ENCODE results near the gene PPP1R3F.
"Not testable (repeated sequence)": the region's sequence is repeated elsewhere in the genome, so short reads cannot be mapped to it uniquely, and the experiment has no call there.

PPP1R3F gene

DNA sequence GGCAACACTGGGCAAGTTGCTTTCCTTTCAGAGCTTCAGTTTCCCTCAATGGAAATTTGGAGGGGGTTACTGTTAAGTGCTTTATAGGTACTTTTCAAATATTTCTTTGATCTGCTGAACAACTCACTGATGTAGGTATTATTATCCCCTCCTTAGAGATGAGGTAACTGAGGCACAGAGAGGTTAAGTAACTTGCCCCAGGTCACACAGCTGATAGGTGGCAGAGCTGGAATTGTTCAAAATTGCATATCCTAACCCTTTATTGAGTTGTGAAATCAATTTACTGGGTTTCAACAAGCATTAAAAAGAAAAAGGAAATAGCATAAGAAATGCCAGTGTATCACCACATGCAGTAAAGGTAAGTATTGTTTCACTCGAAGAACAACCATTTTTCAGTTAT is 6.6 kb downstream of the PPP1R3F start:
- no peak for DNase-seq

DNA sequence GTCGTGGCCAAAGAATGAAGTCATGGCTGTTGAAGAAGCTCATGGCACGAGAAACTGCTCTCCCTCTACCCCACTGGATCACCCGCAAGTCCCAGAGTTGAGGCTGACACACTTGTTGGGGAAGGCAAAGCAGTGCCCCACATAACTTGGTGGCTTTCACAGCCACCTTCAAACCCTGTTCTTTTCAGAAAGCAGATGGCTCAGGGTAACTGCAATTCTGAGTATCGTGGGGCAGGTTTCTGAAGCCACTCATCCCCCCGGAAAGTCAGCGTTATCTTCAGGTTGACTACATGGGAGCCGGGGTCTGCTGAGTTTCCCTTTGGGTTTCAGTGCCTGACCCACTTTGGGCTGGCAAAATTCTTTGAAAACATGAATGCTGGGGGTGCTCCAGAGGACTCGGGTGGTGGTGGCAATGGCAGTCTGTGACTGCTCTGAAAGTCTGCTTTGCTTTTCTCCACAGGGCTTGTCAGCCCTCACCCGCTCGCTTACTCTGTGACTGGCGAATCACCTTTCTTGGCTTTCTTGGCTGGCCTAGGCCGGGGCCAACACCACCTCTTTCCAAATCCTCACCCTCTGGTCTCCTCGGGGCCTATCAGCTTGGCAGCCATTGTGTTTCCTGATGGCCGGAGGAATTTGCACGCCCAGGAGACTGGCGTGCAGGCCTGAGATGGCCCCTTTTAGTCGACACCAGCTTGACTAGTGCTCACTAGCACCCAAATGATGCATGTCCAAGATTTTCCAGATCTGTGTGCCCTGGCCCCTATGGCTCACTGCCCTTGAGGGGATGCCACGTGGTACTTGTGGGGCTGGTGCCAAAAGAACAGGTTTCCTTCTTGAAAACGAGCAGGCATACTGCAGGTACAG is 7.3 kb downstream of the PPP1R3F start:
- no peak for DNase-seq

DNA sequence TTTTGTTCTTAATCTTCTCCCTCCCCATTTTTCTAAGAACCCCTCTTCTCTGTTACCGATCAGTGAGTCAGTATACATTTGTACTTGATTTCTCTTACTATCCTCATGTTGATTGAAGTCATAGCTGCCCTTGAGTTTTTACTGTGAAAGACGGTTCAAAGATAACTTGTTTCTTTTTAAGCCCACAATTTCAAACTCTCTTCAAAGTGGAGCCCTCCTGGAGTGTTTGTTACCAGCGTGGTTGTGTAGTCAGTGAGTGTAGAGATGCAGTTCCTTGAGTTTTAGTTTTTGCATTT is 7.9 kb downstream of the PPP1R3F start:
- DNase-seq: no peak

DNA sequence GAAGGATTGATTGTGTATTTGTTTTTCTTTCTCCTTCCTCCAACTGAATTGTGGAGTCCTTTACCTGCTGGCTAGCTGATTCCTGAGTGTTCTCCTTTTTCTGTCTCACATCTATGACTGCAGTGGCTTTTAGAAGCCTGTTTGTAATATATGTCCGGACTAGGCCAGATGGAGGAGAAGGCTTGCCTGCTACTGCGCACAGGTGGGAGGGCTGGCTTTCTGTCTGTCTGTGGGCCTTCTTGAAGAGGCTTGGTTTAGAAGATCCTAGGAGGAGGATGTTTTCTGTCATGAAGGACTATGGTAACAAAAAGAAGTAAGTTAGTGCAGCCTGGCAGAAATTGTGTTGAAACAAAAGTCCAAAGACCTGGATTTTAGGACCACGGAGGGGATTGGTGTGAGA is 8.5 kb downstream of the PPP1R3F start:
- DNase-seq: no peak

DNA sequence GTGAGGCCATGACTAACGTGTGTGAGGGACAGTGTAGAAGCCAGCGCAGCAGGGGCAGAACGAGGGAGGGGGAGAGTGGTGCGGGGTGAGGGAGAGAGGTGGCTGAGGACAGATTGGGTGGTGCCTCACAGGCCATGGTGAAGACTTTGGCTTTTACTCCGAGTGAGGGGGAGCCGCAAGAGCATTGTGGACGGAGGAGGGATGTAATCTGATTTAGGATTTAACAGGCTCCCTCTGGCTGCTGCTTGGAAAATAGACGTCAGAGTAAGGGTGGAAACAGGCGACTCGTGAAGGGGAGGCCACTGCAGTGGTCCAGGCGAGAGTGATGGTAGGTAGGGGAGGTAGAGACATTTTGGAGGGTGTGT is 13.0 kb downstream of the PPP1R3F start:
- no peak for DNase-seq

DNA sequence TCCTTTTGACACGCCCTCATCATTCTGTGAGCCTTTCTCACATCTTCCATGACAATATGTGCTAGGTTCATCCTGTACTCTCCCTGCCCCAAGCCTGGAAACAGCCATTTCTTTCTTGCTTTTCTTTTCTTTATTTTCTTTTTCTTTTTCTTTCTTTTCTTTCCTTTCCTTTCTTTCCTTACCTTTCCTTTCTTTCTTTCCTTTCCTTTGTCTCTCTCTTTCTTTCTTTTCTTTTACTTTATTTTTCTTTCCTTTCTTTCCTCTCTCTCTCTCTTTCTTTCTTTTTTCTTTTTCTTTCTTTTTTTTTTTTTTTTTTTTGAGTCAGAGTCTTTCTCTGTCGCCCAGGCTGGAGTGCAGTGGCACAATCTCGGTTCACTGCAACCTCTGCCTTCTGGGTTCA is 14.6 kb downstream of the PPP1R3F start:
- DNase-seq: no peak

DNA sequence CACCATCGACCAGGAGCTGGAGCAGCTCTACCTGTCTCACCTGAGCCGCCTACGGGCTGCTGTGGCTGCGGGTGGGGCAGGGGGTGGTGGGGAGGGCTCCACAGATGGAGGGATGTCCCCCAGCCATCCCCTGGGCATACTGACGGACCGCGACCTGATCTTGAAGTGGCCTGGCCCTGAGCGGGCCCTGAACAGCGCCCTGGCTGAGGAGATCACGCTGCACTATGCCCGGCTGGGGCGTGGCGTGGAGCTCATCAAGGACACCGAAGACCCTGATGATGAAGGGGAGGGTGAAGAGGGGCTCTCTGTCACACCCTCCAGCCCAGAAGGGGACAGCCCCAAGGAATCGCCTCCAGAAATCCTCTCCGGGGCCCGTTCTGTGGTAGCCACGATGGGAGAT is 16.5 kb downstream of the PPP1R3F start:
- no peak for DNase-seq

DNA sequence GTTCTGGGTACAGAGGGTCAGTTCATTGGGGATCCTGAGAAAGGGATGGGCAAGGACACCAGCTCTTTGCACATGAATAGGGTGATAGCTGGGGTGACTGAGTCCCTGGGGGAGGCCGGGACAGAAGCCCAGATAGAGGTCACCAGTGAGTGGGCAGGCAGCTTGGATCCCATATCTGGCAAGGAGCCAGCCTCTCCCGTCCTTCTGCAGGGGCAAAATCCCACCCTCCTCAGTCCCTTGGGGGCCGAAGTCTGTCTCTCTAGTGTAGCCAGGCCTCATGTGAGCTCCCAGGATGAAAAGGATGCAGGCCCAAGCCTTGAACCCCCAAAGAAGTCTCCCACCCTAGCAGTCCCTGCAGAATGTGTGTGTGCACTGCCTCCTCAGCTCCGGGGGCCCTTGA is 17.0 kb downstream of the PPP1R3F start:
- no peak for DNase-seq

DNA sequence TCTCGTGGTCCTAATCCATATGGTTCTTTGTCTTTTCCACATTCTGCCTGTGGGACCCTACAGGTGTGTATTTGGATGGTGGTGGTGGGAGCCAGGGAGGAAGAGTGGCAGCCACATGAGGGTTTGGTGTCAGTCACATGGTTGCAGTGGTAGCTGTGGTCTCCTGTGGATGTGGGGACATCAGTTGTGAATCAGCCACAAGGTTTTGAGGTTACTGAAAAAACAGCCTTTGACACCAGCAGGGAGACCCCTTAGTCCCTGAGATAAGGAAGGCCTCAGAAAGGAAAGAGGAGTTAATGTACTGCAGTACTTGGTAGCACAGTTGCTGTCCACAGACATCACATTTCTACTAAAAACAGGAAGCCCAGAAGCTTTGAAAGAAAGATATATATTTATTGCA is 18.1 kb downstream of the PPP1R3F start:
- no peak for DNase-seq

DNA sequence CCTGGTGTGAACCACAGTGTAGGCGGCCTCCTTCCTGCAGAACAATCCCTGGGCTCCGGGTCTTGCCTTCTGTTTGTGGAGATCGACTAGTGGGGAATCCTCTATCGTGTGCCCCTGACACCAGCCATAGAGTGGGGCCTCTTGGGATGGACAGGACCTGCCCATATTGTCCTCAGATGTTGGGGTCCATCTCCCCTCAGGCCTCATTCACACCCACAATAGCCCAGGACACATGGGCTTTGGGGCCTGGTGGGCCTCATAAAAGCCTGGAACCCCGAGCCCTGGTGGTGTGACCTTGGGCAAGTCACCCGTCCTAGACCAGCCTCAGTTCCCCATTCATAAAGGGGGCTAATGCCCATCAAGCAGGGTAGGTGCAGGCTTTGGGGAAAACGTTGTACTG is 20.6 kb downstream of the PPP1R3F start:
- DNase-seq: no peak

DNA sequence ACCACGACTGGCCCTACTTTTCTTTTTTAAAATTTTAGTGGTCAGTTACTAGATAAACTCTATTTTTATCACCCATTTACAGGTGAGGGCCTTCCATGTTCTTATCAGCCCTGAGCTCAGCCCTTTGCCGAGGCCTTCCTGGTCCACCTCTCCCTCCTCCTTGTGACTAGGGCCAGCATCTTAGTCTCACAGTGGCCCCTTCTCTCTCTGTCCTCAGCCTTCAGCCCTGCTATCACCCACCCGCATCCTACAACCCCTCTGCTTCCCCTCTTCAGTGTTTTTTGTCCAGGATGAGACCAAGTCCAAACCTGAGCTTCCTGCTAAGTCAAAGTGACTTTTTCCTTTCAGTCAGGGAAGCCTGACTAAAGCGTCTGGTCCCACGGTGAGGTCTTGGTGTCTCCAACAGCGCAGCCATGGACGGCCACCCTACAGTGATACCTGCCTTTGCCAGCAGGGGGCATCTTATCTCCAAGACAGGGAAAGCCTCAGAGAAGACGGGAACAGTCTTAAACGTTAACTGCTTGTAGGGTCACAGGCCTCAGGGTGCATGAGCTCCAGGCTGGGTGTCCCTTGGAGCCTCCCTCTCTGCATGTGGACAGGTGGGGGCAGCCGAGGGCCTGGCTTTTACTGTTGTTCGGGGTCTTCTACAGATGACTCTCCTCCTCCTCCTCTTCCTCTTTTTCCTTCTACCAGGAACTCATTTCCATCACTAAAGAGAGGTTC is 22.2 kb downstream of the PPP1R3F start:
- no peak for DNase-seq

DNA sequence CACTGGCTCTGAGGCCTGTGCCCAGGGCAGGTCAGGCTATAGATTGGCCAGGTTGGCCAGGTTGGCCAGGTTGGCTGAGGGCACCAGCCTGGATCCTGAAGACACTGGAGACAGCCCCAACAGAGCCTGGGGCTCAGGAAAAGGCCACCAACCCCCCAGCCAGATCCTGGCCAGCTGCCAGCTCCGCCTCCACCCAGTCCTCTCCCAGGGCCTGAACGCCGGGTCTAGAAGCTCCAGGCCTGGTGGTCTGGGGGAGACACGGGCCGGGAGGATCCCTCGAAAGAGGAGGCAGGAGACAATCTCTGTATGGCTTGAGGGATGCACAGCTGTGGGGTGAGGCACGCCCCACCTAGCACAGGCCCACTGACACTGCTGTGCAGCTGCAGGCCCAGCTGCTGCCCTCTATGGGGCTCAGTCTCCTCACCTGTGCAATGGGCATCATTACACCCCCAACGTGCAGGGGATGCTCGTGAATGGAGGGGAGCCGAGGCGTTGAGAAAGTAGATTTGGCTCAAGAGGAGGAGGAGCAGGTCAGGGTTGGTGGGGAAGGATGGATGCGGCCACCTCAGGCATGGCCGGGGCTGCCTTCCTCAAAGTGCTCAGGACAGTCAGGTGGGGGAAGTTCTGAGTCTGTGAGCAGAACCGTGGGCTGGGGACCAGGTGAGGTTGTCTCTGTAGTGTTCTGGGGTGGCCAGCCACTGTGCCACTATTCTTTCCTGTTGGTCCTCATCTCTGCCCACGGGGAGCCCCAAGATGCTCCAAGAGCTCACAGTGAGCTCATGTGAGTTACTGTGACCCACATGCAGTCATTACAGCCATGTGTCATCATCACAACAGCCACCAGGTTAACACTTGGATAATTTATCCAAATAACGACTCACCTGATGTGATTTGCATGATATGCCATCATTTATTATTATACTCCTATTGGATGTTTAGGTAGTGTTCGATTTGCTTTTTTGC is 23.1 kb downstream of the PPP1R3F start:
- DNase-seq: no peak

DNA sequence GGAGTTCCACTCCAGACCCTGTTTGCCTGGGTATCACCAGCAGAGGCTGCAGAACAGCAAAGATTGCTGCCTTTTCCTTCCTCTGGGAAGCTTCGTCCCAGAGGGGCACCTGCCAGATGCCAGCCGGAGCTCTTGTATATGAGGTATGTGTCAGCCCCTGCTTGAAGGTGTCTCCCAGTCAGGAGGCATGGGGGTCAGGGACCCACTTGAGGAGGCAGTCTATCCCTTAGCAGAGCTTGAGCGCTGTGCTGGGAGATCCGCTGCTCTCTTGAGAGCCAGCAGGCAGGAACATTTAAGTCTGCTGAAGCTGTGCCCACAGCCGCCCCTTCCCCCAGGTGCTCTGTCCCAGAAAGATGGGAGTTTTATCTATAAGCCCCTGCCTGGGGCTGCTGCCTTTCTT is 29.7 kb downstream of the PPP1R3F start:
- DNase-seq: not testable (repeated sequence)

DNA sequence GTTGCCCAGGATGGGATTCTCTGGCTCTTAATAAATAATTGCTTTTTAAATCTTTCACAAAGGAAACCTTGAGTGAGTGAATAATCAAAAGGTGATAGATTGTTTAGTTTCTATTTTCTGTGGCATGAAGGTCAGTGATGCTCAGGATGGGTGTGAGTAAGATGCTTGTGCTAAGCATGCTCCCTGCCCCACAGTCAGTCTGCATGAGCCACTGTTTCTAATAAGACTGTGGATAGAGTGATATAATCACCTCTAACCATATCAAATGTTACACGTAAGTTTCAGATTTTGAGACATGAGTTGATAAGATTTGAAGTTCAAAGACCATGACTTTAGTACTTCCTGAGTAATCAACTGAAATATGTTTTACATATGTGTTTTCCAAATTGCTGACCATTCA is 31.1 kb downstream of the PPP1R3F start:
- DNase-seq: no peak

DNA sequence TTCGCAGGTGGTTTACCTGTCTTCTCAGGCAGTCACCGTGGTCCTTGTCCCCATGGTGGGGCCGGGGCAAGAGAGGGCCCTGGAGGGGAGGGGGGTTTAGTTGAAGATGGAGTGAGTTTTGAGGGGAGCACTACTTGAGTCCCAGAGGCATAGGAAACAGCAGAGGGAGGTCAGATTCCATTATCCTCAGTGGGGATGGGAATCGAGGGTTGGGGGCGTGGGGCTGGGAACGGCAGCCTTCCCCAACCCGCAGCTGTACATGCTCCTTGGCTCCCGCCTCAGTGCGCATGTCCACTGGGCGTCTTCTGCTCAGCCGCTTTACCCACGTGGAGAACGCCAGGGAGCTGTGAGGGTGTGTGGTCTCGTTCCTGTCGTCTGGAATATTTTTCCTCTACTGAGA is 33.8 kb downstream of the PPP1R3F start, which contains the start of gene GAGE10:
GAGE10 (plus strand) TSS at position 301 of the 400 bp plus-strand sequence. CDS start 1,214 bp downstream, outside the sequence.
- DNase-seq: no peak

DNA sequence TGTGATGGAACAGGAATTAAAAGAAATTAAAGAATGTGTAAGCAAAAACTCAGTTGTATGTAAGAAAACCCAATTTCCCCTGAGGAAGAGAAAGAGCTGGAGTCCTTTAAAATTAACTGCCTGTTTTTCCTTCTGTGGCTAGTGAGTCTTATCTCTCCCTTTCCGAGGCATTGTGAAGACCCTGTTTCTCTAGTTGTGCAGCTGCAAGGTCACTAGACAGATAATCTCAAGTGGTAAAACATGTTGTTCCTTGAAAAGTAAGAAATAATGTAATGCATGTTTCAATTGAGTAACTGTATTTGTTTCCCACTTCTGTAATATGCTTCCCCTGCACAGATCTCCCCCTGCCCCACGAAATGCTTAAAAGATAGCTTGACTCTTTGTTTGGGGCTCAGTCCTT is 38.2 kb downstream of the PPP1R3F start:
- DNase-seq: not testable (repeated sequence)

DNA sequence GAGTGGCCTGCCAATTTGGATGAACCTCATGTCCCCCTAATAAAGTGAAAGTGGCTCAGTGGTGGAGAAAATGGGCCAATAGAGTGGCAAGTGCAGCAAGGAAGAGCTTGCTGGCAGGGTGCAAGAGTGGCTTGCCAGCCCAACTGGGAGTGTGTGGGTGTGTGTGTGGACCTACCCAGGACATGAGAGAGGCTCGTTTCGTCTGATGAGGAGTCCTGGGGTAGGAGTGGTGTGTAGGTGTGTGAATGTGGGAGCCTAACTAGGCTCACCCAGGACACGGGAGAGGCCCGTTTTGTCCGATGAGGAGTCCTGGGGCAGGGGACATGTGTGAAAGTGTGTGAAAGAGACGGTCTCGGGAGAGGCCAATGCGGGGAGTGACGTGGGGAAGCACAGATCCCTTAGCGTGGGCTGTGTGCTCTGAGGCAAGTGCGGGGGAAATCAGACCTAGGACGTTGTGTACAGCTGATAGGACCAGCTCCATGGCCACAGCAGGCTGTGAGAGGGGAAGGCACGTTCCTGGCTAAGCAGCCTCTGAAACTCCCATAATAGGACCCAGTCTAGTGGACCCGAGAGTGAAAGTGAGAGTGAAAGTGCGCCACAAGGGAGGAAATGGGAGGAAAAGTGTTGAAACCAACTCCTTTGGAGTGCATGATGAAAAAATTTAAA is 39.1 kb downstream of the PPP1R3F start:
- no peak for DNase-seq

DNA sequence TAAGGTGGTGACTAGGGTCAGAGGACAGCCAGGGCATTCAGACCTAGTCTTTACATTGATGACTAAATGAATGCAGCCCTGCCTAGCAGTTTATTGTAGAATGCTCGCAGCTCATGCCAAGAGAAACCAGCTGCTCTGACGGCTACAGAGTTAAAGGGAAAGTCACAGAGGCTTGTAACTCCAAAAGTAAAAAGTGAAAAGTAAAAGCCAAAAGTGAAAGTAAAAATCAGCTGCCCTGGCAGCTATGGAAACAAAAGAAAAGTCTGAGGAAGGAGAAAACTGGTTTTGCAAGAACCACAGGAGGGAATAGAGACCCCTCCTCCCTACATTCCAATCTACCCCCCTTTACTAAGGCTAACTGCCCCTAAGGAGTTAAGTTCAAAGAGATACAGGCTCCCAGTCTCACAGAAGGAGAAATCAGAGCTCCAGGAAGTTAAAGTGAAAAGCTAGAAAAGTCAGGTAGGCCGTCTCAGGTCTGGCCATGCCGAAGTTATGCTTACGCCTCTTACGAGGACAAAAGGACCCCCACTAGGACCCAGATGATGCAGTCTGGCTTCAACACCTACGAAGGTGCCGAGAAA is 39.9 kb downstream of the PPP1R3F start:
- DNase-seq: no peak

DNA sequence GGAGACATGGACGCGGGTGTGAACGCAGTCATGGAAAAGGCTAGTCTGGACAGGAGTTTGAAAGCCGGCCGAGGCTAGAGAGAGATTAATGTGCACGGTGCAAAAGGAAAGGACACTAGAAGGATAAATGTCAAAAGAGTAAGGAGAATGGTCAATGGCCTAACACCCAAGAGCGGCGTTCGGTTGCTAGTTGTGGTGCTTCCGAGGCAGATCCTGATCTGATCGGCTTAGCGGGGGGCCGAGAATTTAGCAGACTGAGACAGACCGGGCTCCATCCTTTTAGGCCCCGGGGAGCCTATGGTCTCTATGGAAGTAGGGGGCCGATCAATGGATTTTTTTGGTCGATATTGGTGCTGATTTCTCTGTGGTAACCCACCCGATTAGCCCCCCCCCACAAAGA is 40.8 kb downstream of the PPP1R3F start:
- no peak for DNase-seq

DNA sequence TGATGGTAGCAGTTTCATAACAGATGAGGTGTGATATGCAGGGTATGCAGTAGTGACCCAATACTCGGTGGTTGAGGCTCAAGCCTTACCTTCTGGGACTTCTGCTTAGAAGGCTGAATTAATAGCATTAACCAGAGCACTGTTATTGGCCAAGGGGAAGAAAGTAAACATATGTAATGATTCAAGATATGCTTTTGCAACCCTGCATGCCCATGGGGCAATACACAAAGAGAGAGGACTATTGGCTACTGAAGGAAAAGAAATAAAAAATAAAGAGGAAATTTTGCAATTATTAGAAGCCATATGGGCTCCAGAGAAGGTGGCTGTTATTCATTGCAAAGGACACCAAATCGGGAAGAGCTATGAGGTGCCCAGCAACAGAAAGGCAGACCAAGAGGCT is 42.6 kb downstream of the PPP1R3F start:
- no peak for DNase-seq

DNA sequence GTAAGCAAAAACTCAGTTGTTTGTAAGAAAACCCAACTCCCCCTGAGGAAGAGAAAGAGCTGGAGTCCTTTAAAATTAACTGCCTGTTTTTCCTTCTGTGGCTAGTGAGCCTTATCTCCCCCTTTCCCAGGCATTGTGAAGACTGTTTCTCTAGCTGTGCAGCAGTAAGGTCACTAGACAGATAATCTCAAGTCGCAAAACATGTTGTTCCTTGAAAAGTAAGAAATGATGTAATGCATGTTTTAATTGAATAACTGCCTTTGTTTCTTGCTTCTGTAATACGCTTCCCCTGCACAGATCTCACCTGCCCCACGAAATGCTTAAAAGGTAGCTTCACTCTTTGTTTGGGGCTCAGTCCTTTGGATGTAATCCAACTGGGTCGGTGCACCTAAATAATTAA is 46.5 kb downstream of the PPP1R3F start:
- no peak for DNase-seq

DNA sequence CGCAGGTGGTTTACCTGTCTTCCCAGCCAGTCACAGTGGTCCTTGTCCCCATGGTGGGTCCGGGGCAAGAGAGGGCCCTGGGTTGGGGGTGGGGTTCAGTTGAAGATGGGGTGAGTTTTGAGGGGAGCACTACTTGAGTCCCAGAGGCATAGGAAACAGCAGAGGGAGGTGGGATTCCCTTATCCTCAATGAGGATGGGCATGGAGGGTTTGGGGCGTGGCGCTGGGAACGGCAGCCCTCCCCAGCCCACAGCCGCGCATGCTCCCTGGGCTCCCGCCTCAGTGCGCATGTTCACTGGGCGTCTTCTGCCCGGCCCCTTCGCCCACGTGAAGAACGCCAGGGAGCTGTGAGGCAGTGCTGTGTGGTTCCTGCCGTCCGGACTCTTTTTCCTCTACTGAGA is 52.1 kb downstream of the PPP1R3F start, which contains the start of gene GAGE12J:
GAGE12J (plus strand) TSS at position 301 of the 400 bp plus-strand sequence. CDS start 1,157 bp downstream, outside the sequence.
- not testable (repeated sequence) for DNase-seq

Measured in SHP77 treated with DMSO at 0.1 percent for 48 hours (cell line).